ENCODE measurements around the gene FIP1L1.

FIP1L1 gene

GRCh38 chr4:53477636-53478035 lies 100.2 kb downstream of the FIP1L1 start:
- DNase-seq: no peak

- DNase-seq: no peak
These were observed 101.4 kb downstream of the FIP1L1 start for GRCh38 chr4:53478671-53479456.

DNA sequence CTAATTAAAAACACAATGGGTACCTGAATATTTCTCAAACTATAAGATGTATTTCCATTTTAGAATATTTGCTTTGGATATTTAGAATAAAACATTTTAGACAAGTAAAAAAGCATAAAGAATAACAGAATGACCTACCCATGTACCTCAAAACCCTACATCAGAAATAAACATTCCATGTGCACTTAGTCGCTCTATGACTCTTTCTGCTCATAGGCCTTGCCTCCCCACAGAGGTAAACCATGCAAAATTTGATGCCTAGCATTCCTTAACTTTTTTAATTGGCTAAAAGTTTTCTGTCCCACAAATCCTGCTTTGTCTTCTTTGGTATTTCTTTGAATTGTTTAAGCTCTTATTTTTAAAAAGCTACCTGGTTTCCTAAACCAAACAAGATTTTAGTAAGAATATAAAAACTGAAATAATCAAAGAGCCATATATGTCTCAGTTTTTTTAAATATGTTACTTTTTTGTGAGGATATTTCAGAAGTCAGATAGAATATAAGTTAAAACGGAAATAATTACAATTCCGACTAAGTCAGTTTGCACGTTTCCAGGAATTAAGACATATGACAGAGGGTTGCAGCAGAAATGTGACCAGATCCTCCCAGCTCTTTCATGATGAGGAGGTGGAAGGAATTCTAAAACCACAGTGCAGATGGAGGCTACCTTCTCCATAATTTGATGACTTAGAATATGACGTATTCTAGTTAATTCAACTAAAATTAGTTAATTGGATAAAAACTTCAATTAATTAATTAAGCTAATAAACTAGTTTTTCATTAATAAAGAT lies 102.5 kb downstream of the FIP1L1 start:
- no peak for DNase-seq

DNA sequence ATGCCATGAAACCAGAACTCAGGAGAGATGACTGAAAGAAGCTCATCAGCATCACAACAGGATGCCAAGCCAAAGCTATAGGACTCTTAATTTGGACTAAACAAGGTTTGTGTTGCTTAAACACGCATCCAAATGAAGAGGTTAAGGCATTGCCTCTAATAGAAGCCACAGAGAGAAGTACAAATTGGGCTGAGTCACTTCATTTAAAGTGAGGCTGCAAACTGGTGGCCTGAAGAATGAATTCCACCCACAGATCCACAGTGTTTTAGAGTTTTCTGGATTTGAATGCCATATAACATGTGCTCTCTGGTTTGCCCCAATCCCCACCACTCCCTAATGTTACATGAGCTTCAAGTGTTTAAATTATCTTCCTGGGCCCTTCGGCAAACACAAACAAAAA lies 103.5 kb downstream of the FIP1L1 start:
- DNase-seq: no peak

GRCh38 chr4:53481586-53481985 lies 104.1 kb downstream of the FIP1L1 start:
- DNase-seq: no peak

DNA sequence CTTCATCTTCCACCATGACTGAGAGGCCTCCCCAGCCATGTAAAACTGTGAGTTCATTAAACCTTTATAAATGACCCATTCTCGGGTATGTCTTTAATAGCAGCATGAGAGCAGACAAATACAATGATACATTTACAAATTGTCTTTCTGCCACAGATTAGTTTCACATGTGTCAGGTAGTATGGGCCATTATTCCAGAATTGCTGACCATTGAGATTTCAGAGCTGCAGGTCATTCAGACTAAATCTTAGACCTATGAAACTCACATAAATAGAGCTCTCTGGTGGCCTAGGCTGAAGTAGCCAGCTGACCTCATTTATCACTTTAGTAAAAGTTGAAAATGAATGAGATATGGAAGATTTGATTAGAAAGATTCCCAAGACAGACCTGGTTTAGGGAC lies 105.8 kb downstream of the FIP1L1 start:
- no peak for DNase-seq

DNA sequence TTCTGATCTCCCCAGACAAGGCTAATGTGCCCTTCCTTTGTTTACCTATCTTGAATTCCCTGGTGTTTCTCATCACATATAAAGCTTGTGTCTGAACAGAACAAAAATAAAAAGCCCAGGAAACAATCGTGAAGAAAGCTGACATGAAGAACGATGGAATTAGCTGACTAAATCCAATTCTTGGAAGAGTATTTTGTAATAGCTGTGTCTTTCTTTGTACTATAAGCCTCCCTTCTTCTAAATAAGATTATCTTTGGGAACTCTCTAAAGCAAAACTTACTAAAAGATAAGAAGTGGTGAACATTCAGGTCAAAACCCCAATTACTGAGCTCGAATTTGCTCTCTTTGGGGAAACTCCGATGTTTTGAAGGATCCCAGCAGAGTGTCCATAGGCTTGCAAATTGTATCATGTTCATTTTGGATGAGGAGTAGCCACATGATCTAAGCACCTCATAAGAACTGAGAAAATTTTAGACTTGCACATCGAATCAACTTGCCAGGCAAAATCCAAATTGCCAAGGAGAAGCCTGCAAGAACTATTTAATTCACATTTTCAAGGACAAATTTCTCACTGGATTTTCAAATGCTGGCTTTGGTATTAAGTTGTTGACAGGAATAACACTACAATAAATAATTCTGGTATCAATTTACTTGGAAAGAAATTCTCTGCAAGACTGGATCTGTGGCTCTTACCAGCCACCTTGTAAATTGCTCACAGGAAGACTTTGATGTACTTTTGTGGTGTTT lies 107.6 kb downstream of the FIP1L1 start:
- DNase-seq: no peak

DNA sequence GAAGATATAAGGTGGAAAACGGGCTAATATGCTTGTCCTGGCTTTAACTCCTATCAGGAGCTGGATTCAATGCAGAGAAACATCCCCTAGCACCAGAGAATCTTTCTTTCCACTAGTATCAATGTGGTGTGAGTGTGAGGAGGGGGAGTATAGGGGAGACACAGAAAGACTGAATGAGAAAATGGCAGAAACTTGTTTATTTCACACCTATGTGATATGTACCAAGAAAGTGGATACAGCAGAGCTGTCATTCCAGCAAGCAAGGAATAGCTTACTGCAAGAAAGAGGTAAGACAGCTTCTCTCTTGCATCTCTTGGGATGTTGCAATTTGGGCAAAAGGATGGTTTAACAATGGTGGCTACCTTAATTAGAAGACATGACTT lies 108.2 kb downstream of the FIP1L1 start:
- no peak for DNase-seq

DNA sequence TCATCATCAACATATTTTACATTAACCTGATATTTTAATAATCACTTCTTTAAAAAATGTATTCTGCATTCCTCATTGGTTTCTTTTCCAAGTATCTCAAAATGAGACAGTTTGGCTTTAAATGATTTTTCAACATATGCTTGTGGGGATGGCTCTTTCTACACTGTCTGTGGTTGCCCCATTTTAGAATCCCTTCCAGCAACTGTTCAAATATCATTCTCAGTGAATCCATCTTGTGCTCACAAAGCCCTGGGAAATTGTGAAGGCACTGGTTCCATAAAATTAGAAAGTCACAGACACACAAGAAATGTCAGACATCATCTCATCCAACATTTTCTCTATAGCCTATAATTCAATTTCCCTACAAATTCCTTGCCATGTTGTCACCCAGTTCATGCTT lies 110.3 kb downstream of the FIP1L1 start:
- DNase-seq: no peak

DNA sequence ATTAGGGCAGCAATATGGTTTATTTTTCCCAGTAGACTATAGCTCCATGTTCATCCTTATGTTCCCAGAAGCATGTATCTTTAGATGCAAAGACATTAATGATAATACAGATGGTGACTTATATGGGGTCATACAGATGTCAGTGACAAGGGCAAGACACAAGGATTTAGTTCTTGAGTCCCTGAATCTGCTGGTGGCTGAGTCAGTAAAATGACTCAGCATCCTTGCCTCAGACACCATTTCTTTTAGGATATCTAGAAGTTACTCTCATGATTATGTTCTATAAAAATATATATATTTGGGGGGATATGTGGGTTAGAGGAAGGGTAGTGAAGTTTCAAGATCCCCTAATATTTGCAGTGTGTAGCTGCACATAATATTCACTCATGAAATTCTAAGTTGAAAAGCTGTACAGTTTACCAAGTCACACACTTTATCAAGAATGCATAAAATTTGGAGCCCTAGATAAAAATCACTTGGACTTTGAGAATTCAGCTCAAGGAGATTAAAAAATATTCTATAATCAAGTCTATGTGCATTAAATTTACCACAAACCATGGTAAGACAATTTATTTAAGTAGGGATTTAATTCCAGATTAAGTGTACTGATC lies 111.9 kb downstream of the FIP1L1 start:
- DNase-seq: no peak

- DNase-seq: no peak
These were observed 112.9 kb downstream of the FIP1L1 start for GRCh38 chr4:53490161-53490956.

DNA sequence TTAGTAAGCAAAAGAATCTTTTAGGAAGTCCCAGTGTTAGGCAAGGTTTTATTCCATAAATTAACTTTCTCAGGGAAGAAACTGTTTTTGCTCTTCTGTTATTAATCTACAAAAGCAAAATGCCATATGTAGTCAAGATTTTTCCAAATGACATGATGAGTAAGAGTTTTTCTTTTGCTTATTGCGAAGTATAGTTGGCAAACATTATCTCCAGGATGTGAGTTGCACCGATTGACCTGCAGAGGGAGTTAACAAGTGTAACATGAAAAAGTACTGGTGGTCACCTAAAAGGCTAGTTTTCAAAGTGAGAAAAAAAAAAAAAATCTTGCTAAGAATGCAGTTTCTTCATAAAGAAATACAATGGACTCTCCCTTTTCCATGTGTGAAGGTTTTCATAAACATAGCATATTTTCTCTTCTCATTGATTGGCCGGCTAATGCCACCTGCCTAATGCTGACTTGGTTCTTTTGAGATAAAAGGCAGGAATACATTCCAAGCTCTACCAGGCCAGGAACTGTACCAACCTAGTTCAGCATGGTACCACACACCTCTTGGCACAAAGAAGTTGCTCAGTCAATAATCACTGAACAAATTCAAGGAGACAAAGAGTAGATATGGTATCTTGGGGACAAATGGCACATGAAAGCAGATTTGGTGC lies 113.7 kb downstream of the FIP1L1 start:
- no peak for DNase-seq

DNA sequence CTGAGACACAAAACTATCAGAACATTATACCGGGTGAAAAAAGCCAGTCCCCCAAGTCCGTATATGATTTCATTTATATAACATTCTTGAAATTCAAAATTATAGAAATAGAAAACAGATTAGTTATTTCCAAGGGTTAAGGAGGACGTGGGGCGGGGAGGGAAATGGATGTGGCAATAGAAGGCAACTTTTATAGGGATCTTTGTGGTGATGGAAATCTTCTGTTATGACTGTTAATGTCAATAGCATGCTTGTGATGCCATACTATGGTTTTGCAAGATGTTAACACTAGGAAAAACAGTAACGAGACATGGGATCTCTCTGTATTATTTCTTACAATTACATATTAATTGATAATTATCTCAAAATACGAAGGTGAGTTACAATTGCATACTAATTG lies 117.4 kb downstream of the FIP1L1 start:
- DNase-seq: no peak

DNA sequence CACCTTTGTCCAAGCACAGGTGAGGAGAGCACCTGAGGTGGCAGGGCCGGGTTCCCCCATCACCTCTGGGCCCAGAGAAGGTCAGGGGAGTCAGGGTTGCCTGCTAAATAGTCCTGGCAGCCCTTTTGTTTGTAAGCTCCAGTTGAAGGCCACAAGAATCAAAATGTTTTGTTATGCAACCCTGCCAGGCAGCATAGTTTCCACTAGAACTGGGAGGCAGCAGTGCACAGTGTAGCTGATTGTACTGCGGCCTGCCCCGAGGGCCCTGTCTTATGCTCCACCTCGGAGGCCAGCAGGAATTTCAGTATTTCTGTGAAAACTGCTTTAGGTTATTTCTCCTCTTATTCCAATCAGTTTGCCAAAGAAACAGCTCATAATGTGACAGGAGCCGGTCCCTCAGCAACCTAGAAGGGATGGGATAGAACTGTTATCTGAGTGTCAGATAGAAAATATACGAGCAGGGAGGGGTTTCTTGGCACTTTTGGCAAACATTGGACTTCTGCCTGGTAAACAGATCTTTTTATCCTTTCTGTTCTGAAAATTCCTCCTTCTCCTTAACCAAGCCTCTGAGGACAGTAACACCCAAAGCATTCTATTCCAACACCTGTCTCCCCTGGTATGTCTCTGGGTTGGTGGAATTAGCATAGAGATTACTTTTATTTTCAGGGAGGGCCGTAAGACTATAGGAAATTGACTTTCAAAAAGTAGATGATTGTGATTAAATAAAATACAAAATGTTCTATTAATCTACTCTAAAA lies 120.2 kb downstream of the FIP1L1 start:
- peak in 1 of 14 donors; percentile 2 for DNase-seq

- DNase-seq: no peak
These were observed 121.3 kb downstream of the FIP1L1 start for GRCh38 chr4:53498706-53499105.

DNA sequence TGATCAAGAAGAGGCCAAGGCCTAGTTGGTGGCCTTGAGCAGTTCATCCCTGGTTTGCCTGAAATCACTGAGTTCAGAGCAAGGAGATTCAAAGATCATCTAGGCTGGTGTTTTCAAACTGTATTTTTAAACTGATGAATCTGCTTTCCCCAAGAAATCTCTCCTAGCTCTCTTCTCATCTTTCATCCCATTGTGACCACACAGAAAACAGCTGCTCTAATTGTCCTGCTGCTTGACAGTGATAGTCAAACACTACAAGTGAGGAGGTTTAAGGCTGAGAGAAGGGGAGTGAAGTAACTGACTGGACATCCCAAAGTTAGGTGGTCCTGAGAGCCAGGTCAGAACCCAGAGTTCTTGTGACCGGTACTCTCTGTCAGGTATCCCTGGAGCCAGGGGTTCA lies 122.3 kb downstream of the FIP1L1 start:
- DNase-seq: no peak

DNA sequence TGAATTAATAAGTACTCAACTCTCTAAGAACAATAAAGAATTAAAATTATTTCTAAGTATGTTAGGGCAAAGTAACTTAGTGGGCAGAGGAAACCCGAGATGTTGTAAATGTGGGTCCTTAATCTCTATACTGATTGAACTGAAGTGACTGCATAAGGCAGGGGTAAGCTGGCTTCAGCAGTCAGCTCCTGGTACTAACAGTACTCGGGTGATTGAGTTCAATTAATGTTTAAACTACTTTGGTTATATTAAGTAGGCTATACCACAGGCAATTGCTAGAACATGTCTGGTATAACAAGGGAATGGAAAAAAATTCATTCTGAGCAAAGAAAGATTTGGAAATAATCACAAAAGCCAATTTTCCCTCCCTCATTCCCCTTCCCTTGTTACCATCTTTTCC lies 123.1 kb downstream of the FIP1L1 start:
- no peak for DNase-seq

GRCh38 chr4:53501561-53501960 lies 124.1 kb downstream of the FIP1L1 start:
- no peak for DNase-seq

- no peak for DNase-seq
These were observed 124.7 kb downstream of the FIP1L1 start for GRCh38 chr4:53502094-53502493.

GRCh38 chr4:53505947-53506346 lies 128.5 kb downstream of the FIP1L1 start:
- DNase-seq: no peak

- no peak for DNase-seq
These were observed 129.6 kb downstream of the FIP1L1 start for GRCh38 chr4:53507058-53507457.
